ENCODE data around the gene TSC2. TPM values are rescaled to one million over a fixed set of nuclear protein-coding genes. Genes with fewer than 3 reads are reported as not detected.

TSC2 gene
- 10 to 100 TPM; 87.9 to 97.4 TPM for total RNA-seq

- CTCF ChIA-PET = interaction anchor here (0.7 to 2.3 kb wide), 7 partner anchors 15 to 204 kb away, joined by 3 to 17 read pairs (median 5); partner anchors contain the start of gene ECI1
- POLR2A ChIA-PET = interaction anchor here (0.6 to 1.8 kb wide), 4 partner anchors 39 to 293 kb away, joined by 3 to 14 read pairs (median 4); partner anchors contain the start of genes NUBP2, SPSB3 and TRAF7
- peaks cover 22% of the 10 kb centered on the region for H3K4me1 Mint-ChIP-seq (ENCODE audit: low read depth)
These were observed at the start of gene TSC2, which contains the start of gene NTHL1 for GRCh38 chr16:2047330-2048115. Gene TSC2, plus strand, starts transcription at chr16:2047985. Its CDS starts 631 bp downstream, at chr16:2048616. Gene NTHL1, minus strand, starts transcription at chr16:2047834. Its CDS starts 11 bp downstream, at chr16:2047823.

GRCh38 chr16:1998360-1998835 is 49.4 kb upstream of the TSC2 start:
- Mint-ChIP-seq H3K27me3 (ENCODE audit: low read depth) (no peaks in the 10 kb centered on the region), H3K36me3 (ENCODE audit: low read depth) (peaks cover 31% of the 10 kb centered on the region), H3K4me3 (no peak overlapping the region), H3K9me3 (ENCODE audit: insufficient read depth) (no peaks in the 10 kb centered on the region), H3K4me1 (ENCODE audit: low read depth) (peaks cover 15% of the 10 kb centered on the region), H3K27ac (no peak overlapping the region)
- ATAC-seq (no peak), DNase-seq (no peak)
- ChIA-PET CTCF (no interaction called here), POLR2A (no interaction called here)

More at GRCh38 chr16:2047330-2048115, at the start of gene TSC2, which contains the start of gene NTHL1:
- no peaks in the 10 kb centered on the region for H3K9me3 Mint-ChIP-seq (ENCODE audit: insufficient read depth)
- H3K27me3 Mint-ChIP-seq (ENCODE audit: low read depth) = no peaks in the 10 kb centered on the region
- peaks cover 3% of the 10 kb centered on the region for H3K36me3 Mint-ChIP-seq (ENCODE audit: low read depth)
- DNase-seq (peak; percentile 97), ATAC-seq (peak; percentile 93)
- peak within 1 kb of the TSS; percentile 86 for H3K27ac Mint-ChIP-seq
- peak within 1 kb of the TSS; percentile 94 for H3K4me3 Mint-ChIP-seq

- H3K4me3 Mint-ChIP-seq = no peak overlapping the region
- POLR2A ChIA-PET = no interaction called here
These were observed 48.7 kb upstream of the TSC2 start for GRCh38 chr16:1998852-1999801.

GRCh38 chr16:1999866-2000514 is 47.8 kb upstream of the TSC2 start:
- ChIA-PET POLR2A (interaction anchor here (1.3 to 1.4 kb wide), 2 partner anchors 12 to 35 kb away, joined by 3 to 5 read pairs; partner anchors contain the start of gene RPS2), CTCF (interaction anchor here (1.3 kb wide), 1 partner anchor 140 kb away, joined by 5 read pairs; no protein-coding TSS in a partner anchor)
- H3K27me3 Mint-ChIP-seq (ENCODE audit: low read depth) = no peaks in the 10 kb centered on the region
- H3K4me1 Mint-ChIP-seq (ENCODE audit: low read depth) = peaks cover 18% of the 10 kb centered on the region
- DNase-seq = no peak
- no peak overlapping the region for H3K27ac Mint-ChIP-seq
- ATAC-seq = no peak
- no peak overlapping the region for H3K4me3 Mint-ChIP-seq
- H3K36me3 Mint-ChIP-seq (ENCODE audit: low read depth) = peaks cover 33% of the 10 kb centered on the region
- H3K9me3 Mint-ChIP-seq (ENCODE audit: insufficient read depth) = no peaks in the 10 kb centered on the region

More at GRCh38 chr16:1998852-1999801, 48.7 kb upstream of the TSC2 start:
- no peaks in the 10 kb centered on the region for H3K9me3 Mint-ChIP-seq (ENCODE audit: insufficient read depth)
- ATAC-seq = no peak
- no peak for DNase-seq
- H3K27me3 Mint-ChIP-seq (ENCODE audit: low read depth) = no peaks in the 10 kb centered on the region
- peaks cover 16% of the 10 kb centered on the region for H3K4me1 Mint-ChIP-seq (ENCODE audit: low read depth)
- H3K36me3 Mint-ChIP-seq (ENCODE audit: low read depth) = peaks cover 31% of the 10 kb centered on the region
- CTCF ChIA-PET = no interaction called here
- H3K27ac Mint-ChIP-seq = no peak overlapping the region

GRCh38 chr16:2001035-2001434 is 46.8 kb upstream of the TSC2 start:
- ATAC-seq = no peak
- H3K9me3 Mint-ChIP-seq (ENCODE audit: insufficient read depth) = no peaks in the 10 kb centered on the region
- peaks cover 29% of the 10 kb centered on the region for H3K36me3 Mint-ChIP-seq (ENCODE audit: low read depth)
- H3K27ac Mint-ChIP-seq = no peak overlapping the region
- no peaks in the 10 kb centered on the region for H3K27me3 Mint-ChIP-seq (ENCODE audit: low read depth)
- ChIA-PET POLR2A (interaction anchor here (1.3 to 1.4 kb wide), 2 partner anchors 13 to 36 kb away, joined by 3 to 5 read pairs; partner anchors contain the start of gene RPS2), CTCF (interaction anchor here (1.3 kb wide), 1 partner anchor 139 kb away, joined by 5 read pairs; no protein-coding TSS in a partner anchor)
- peaks cover 23% of the 10 kb centered on the region for H3K4me1 Mint-ChIP-seq (ENCODE audit: low read depth)
- no peak for DNase-seq
- H3K4me3 Mint-ChIP-seq = no peak overlapping the region

- no peaks in the 10 kb centered on the region for H3K27me3 Mint-ChIP-seq (ENCODE audit: low read depth)
- no peak overlapping the region for H3K27ac Mint-ChIP-seq
- H3K9me3 Mint-ChIP-seq (ENCODE audit: insufficient read depth) = no peaks in the 10 kb centered on the region
- ATAC-seq = no peak
- DNase-seq = no peak
- H3K4me1 Mint-ChIP-seq (ENCODE audit: low read depth) = peaks cover 23% of the 10 kb centered on the region
- H3K36me3 Mint-ChIP-seq (ENCODE audit: low read depth) = peaks cover 31% of the 10 kb centered on the region
- ChIA-PET CTCF (interaction anchor here (3.1 kb wide), 1 partner anchor 153 kb away, joined by 14 read pairs; the partner anchor contains the start of gene TRAF7), POLR2A (interaction anchor here (1.2 to 1.3 kb wide), 2 partner anchors 14 to 154 kb away, joined by 3 read pairs; partner anchors contain the start of gene TRAF7)
- H3K4me3 Mint-ChIP-seq = no peak overlapping the region
These were observed 46.1 kb upstream of the TSC2 start for GRCh38 chr16:2001456-2002355.

- no peak for DNase-seq
- Mint-ChIP-seq H3K27me3 (ENCODE audit: low read depth) (no peaks in the 10 kb centered on the region), H3K36me3 (ENCODE audit: low read depth) (peaks cover 31% of the 10 kb centered on the region), H3K27ac (no peak overlapping the region), H3K4me1 (ENCODE audit: low read depth) (peaks cover 23% of the 10 kb centered on the region), H3K9me3 (ENCODE audit: insufficient read depth) (no peaks in the 10 kb centered on the region), H3K4me3 (no peak overlapping the region)
- no peak for ATAC-seq
- CTCF ChIA-PET = interaction anchor here (1.4 to 3.1 kb wide), 7 partner anchors 11 to 152 kb away, joined by 9 to 21 read pairs (median 13); partner anchors contain the start of genes GFER, NPW, PKD1 and TRAF7
- POLR2A ChIA-PET = interaction anchor here (1.1 to 1.2 kb wide), 2 partner anchors 42 to 153 kb away, joined by 3 read pairs; partner anchors contain the start of gene TRAF7
These were observed 45.2 kb upstream of the TSC2 start for GRCh38 chr16:2002406-2003230.

GRCh38 chr16:2003231-2003826 is 44.5 kb upstream of the TSC2 start:
- Mint-ChIP-seq H3K27me3 (ENCODE audit: low read depth) (no peaks in the 10 kb centered on the region), H3K27ac (no peak overlapping the region), H3K4me1 (ENCODE audit: low read depth) (peaks cover 30% of the 10 kb centered on the region), H3K36me3 (ENCODE audit: low read depth) (peaks cover 32% of the 10 kb centered on the region), H3K9me3 (ENCODE audit: insufficient read depth) (no peaks in the 10 kb centered on the region), H3K4me3 (no peak overlapping the region)
- no peak for DNase-seq
- ChIA-PET POLR2A (interaction anchor here (0.6 to 1.4 kb wide), 4 partner anchors 38 to 971 kb away, joined by 3 to 5 read pairs (median 3); partner anchors contain the start of gene RPS2), CTCF (interaction anchor here (0.7 to 3.1 kb wide), 15 partner anchors 8 to 151 kb away, joined by 3 to 41 read pairs (median 9); partner anchors contain the start of genes GFER, MSRB1, NPW and PKD1)
- no peak for ATAC-seq
